B cell (primary cell): ENCODE data around the gene JAKMIP2. TPM values are rescaled to one million over a fixed set of nuclear protein-coding genes. Genes with fewer than 3 reads are reported as not detected.

ENCODE experiments used
- ATAC-seq: fragments of 200-7000 bp; cut with Tn5 transposase; one replicate; pipeline ENCODE4 v1.10.0; 2021; ENCODE audit warnings: low read depth, mild to moderate bottlenecking, moderate number of reproducible peaks, moderate library complexity
- CTCF ChIA-PET: fragments of 350-600 bp; sonication (Branson Sonifier 250); formaldehyde crosslinking; loops from one replicate; lab custom pipeline; 2021; ENCODE audit warnings: antibody characterized with exemption, inconsistent platforms; lab: Charles Lee
- POLR2A ChIA-PET: fragments of 350-600 bp; sonication (Branson Sonifier 250); formaldehyde crosslinking; loops from one replicate; lab custom pipeline; 2021; ENCODE audit warnings: antibody characterized with exemption; lab: Charles Lee
- DNase-seq: peaks from one replicate; pipeline ENCODE4 v3.0.0; 2013
- H2AFZ ChIP-seq: 2 replicates; pipeline ENCODE4 v1.6.1; 2012; ENCODE audit warnings: mild to moderate bottlenecking, low read depth, low read length; ENCODE audit not compliant: insufficient read depth, poor library complexity, severe bottlenecking
- H3K27ac ChIP-seq, 2 donors: 1 replicate in 1 of 2; 2 replicates in 1 of 2; pipeline ENCODE4 v1.5.1; 2012 to 2013; ENCODE audit warnings: low read length in 2 of 2, mild to moderate bottlenecking in 2 of 2, moderate library complexity in 1 of 2
- H3K27me3 ChIP-seq, 4 experiments: fragments of 200-600 bp in 1 of 4; sonication (generic) in 1 of 4; replicated peaks in 1 of 4; 1 replicate in 2 of 4; 2 replicates in 2 of 4; pipeline versions ENCODE4 v1.6.1 to v1.7.0; 2013 to 2016; ENCODE audit warnings: low read length in 3 of 4, mild to moderate bottlenecking in 2 of 4, mixed read lengths in 1 of 4, moderate library complexity in 1 of 4; ENCODE audit not compliant: insufficient read depth in 4 of 4, control insufficient read depth in 3 of 4; ENCODE audit errors: control extremely low read depth in 1 of 4
- H3K36me3 ChIP-seq, 2 experiments: replicated peaks in 1 of 2; 1 replicate in 1 of 2; 2 replicates in 1 of 2; pipeline versions ENCODE4 v1.6.1 to v1.7.1; 2013; ENCODE audit warnings: low read length in 1 of 2; ENCODE audit not compliant: insufficient read depth in 2 of 2, control insufficient read depth in 1 of 2; ENCODE audit errors: control extremely low read depth in 1 of 2, extremely low read depth in 1 of 2
- H3K4me1 ChIP-seq, 2 donors: fragments of 200-600 bp in 1 of 2; sonication (generic) in 1 of 2; 1 replicate in 1 of 2; 2 replicates in 1 of 2; pipeline versions ENCODE4 v1.5.1 to v1.6.1; 2013 to 2017; ENCODE audit warnings: low read length in 2 of 2; ENCODE audit not compliant: control insufficient read depth in 2 of 2, insufficient read depth in 2 of 2
- H3K4me2 ChIP-seq: replicated peaks from 2 replicates; pipeline ENCODE3; 2012; ENCODE audit warnings: mild to moderate bottlenecking, low read depth, low read length; ENCODE audit not compliant: poor library complexity, severe bottlenecking
- H3K4me3 ChIP-seq, 5 experiments: fragments of 200-600 bp in 1 of 5; sonication (generic) in 1 of 5; 1 replicate in 3 of 5; 2 replicates in 2 of 5; pipeline versions ENCODE4 v1.5.1 to v1.7.0; 2011 to 2016; ENCODE audit warnings: low read length in 4 of 5, mild to moderate bottlenecking in 4 of 5, low read depth in 2 of 5, control low read depth in 1 of 5, moderate library complexity in 1 of 5; ENCODE audit not compliant: insufficient read depth in 1 of 5; ENCODE audit errors: control extremely low read depth in 1 of 5, extremely low read depth in 1 of 5
- H3K79me2 ChIP-seq: fragments of 200-600 bp; sonication (generic); one replicate; pipeline ENCODE4 v1.6.0; 2016; ENCODE audit warnings: low read length; ENCODE audit not compliant: control insufficient read depth, insufficient read depth
- H3K9ac ChIP-seq: fragments of 200-600 bp; sonication (generic); 2 replicates; pipeline ENCODE4 v1.6.1; 2017; ENCODE audit warnings: mild to moderate bottlenecking, low read length, moderate library complexity
- H3K9me3 ChIP-seq, 3 donors: one replicate each; pipeline versions ENCODE4 v1.6.1 to v1.7.1; 2013; ENCODE audit warnings: low read length in 2 of 3; ENCODE audit not compliant: control insufficient read depth in 2 of 3, insufficient read depth in 1 of 3; ENCODE audit errors: control extremely low read depth in 1 of 3
- H4K20me1 ChIP-seq: 2 replicates; pipeline ENCODE4 v1.6.0; 2012; ENCODE audit warnings: mild to moderate bottlenecking, low read length; ENCODE audit not compliant: insufficient read depth, control insufficient read depth, poor library complexity, severe bottlenecking
- H3K27ac Mint-ChIP-seq: one replicate; pipeline ENCODE4 v1.8.0; 2021; ENCODE audit warnings: mixed read lengths
- H3K27me3 Mint-ChIP-seq: one replicate; pipeline ENCODE4 v1.8.0; 2021; ENCODE audit warnings: mixed read lengths
- H3K4me1 Mint-ChIP-seq: one replicate; pipeline ENCODE4 v1.8.0; 2021; ENCODE audit warnings: mixed read lengths
- H3K4me3 Mint-ChIP-seq: one replicate; pipeline ENCODE4 v1.8.0; 2021; ENCODE audit warnings: mixed read lengths
- H3K9me3 Mint-ChIP-seq: one replicate; pipeline ENCODE4 v1.8.0; 2022; ENCODE audit warnings: mixed read lengths; ENCODE audit not compliant: insufficient read depth
- CTCF ChIP-seq: fragments of 200-600 bp; IDR thresholded peaks from one replicate; pipeline ENCODE4 v1.8.0; 2022; ENCODE audit warnings: antibody characterized with exemption, mild to moderate bottlenecking
- EZH2 ChIP-seq: IDR thresholded peaks from 2 replicates; pipeline ENCODE4 v1.6.1; 2012; ENCODE audit warnings: borderline replicate concordance, low read depth, mild to moderate bottlenecking, moderate library complexity, low read length; ENCODE audit not compliant: insufficient read depth, poor library complexity, severe bottlenecking
- WGBS: methylation state at CpG from one replicate; pipeline ENCODE4 v1.1.5; 2013; ENCODE audit warnings: missing lambda C conversion rate; ENCODE audit not compliant: insufficient coverage; 5-methylcytosine and 5-hydroxymethylcytosine counted together
- intact Hi-C: fragments of 100-400 bp; cut with micrococcal nuclease; formaldehyde crosslinking; loops from one replicate; pipeline ENCODE4 v1.10.0; 2022
- polyA plus RNA-seq: library from polyadenylated mRNA; depleted of rRNA; stranded (reverse); fragments of >200 nt; gene quantifications from 2 replicates; pipeline ENCODE4 v1.2.3, GENCODE V29; 2012
- total RNA-seq, 2 donors: library from RNA; stranded (reverse); fragments of 120-200 nt in 1 of 2; gene quantifications; 1 replicate in 1 of 2; 2 replicates in 1 of 2; pipeline versions ENCODE4 v1.2.3 to v1.2.4, GENCODE V29; 2013 to 2022

The JAKMIP2 gene
- total and polyA plus RNA-seq, 2 donors (not counting 1 experiment from before 2014, with no cell fraction given): 0.24 to 4.1 TPM

DNA sequence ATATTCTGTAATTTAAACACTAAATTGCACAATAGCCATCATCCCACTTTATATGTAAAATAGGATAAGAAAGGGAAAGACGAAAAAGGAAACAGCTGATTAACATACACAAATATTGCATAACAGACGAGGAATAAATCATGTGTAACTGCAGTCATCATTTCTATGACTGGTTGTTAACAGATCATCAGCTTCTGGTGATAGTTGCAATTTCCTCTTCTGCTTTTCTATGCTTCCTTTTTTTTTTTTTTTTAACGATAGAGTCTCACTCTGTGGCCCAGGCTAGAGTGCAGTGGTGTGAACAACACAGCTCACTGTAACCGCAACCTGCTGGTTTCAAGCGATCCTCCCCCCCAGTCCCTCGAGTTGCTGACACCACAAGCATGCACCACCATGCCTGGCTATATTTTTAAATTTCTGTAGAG lies 22.5 kb upstream of the JAKMIP2 start:
- no CpG with 5 or more reads among the region's 6 CpGs for whole genome bisulfite sequencing
- no peak overlapping the region for H2AFZ ChIP-seq
- no peaks in the 10 kb centered on the region for H3K79me2 ChIP-seq
- no peaks in the 10 kb centered on the region for H3K36me3 ChIP-seq
- peak overlapping the region; percentile 35 for H3K4me3 Mint-ChIP-seq
- H3K9me3 ChIP-seq: peaks cover 0 to 10% (median 4%) of the 10 kb centered on the region in 3 donors
- no peaks in the 10 kb centered on the region for H3K9me3 Mint-ChIP-seq
- TF ChIP-seq EZH2 (no peak), CTCF (no peak)
- H3K27ac ChIP-seq: peak overlapping the region; percentile 11 to 17
- H3K27ac Mint-ChIP-seq: peak overlapping the region; percentile 57
- ChIA-PET POLR2A (interaction anchor here (0.6 to 0.8 kb wide), 3 partner anchors 23 to 1213 kb away, joined by 3 to 4 read pairs (median 4); partner anchors contain the start of gene JAKMIP2), CTCF (interaction anchor here (0.7 to 2.9 kb wide), 6 partner anchors 15 to 1266 kb away, joined by 3 to 10 read pairs (median 3); partner anchors contain the start of gene JAKMIP2)
- intact Hi-C loops: loop anchor here (1.0 kb wide), 1 partner anchor 23 kb away; the partner anchor contains the start of gene JAKMIP2
- ATAC-seq (peak; percentile 95), DNase-seq (peak; percentile 71)
- peaks cover 22 to 24% of the 10 kb centered on the region in 2 donors for H3K4me1 ChIP-seq
- peaks cover 22% of the 10 kb centered on the region for H3K27me3 Mint-ChIP-seq
- peaks cover 0 to 17% (median 9%) of the 10 kb centered on the region in 4 experiments for H3K27me3 ChIP-seq
- H3K4me2 ChIP-seq: peak overlapping the region; percentile 35
- H3K9ac ChIP-seq: no peak overlapping the region
- peaks cover 20% of the 10 kb centered on the region for H3K4me1 Mint-ChIP-seq
- H4K20me1 ChIP-seq: no peaks in the 10 kb centered on the region
- H3K4me3 ChIP-seq: no peak overlapping the region

- no peaks in the 10 kb centered on the region for H4K20me1 ChIP-seq
- Mint-ChIP-seq H3K9me3 (no peaks in the 10 kb centered on the region), H3K27ac (no peak overlapping the region), H3K4me1 (peaks cover 20% of the 10 kb centered on the region), H3K4me3 (no peak overlapping the region), H3K27me3 (peaks cover 29% of the 10 kb centered on the region)
- H3K4me3 ChIP-seq: no peak overlapping the region
- no peaks in the 10 kb centered on the region for H3K36me3 ChIP-seq
- H3K9me3 ChIP-seq: peaks cover 0 to 10% (median 4%) of the 10 kb centered on the region in 3 donors
- H3K4me1 ChIP-seq: peaks cover 17% of the 10 kb centered on the region in 2 donors
- H3K9ac ChIP-seq: no peak overlapping the region
- intact Hi-C loops: no loop called here
- ChIA-PET POLR2A (interaction anchor here (0.6 to 0.8 kb wide), 3 partner anchors 22 to 1213 kb away, joined by 3 to 4 read pairs (median 4); partner anchors contain the start of gene JAKMIP2), CTCF (interaction anchor here (0.7 to 2.9 kb wide), 4 partner anchors 15 to 22 kb away, joined by 3 to 10 read pairs (median 5); partner anchors contain the start of gene JAKMIP2)
- peaks cover 0 to 17% (median 9%) of the 10 kb centered on the region in 4 experiments for H3K27me3 ChIP-seq
- H2AFZ ChIP-seq: no peak overlapping the region
- TF ChIP-seq CTCF: no peak
- no peak for TF ChIP-seq EZH2
- H3K79me2 ChIP-seq: no peaks in the 10 kb centered on the region
- H3K27ac ChIP-seq: no peak overlapping the region
- peak overlapping the region; percentile 35 for H3K4me2 ChIP-seq
- ATAC-seq (no peak), DNase-seq (no peak)
- WGBS: 49% methylated on average over 3 of the region's 3 CpGs
Measured at GRCh38 chr5:147804334-147804733, 21.8 kb upstream of the JAKMIP2 start.
